HCT116 (cell line): ENCODE data around the gene TNS3. TPM values are rescaled to one million over a fixed set of nuclear protein-coding genes. Genes with fewer than 3 reads are reported as not detected.

Experiments
- ATAC-seq: fragments of 200-7000 bp; cut with Tn5 transposase; 2 replicates; pipeline ENCODE4 v1.9.1; 2020; ENCODE audit warnings: mild to moderate bottlenecking, moderate library complexity
- BruUV-seq: library from RNA; stranded (reverse); fragments of 400-500 nt; replicated peaks from 2 replicates; lab custom pipeline; 2021; lab: Mats Ljungman, UMichigan
- CTCF ChIA-PET: fragments of 300-600 bp; sonication (Branson Sonifier 250); formaldehyde crosslinking; loops from one replicate; lab custom pipeline; 2021; ENCODE audit warnings: antibody characterized with exemption; lab: Charles Lee
- POLR2A ChIA-PET: fragments of 300-600, 350-600 bp; sonication (Branson Sonifier 250); formaldehyde crosslinking; loops from one replicate; lab custom pipeline; 2021; ENCODE audit warnings: antibody characterized with exemption; lab: Charles Lee
- RAD21 ChIA-PET, 2 experiments: fragments of 300-600 bp; sonication (Branson Sonifier 250); formaldehyde crosslinking; loops; one replicate each; lab custom pipeline; 2023; ENCODE audit warnings: low total read pairs in 2 of 2; ENCODE audit not compliant: uncharacterized antibody in 2 of 2, unreplicated experiment in 2 of 2, low non-redundant PET in 1 of 2; lab: Charles Lee
- DNase-seq: peaks from one replicate; pipeline ENCODE4 v3.0.0-alpha.2; 2010; ENCODE audit warnings: low read depth, low spot score
- H2AFZ ChIP-seq: fragments of 200-600 bp; shearing (Covaris generic), sonication (generic); 2 replicates; pipeline ENCODE4 v1.6.1; 2017; ENCODE audit warnings: low read depth, mixed run types, mixed read lengths, antibody characterized with exemption, low read length; ENCODE audit not compliant: poor library complexity, severe bottlenecking
- H3K27ac ChIP-seq: 2 replicates; pipeline ENCODE4 v1.5.1; 2012; ENCODE audit warnings: low read depth, low read length
- H3K27me3 ChIP-seq: fragments of 200-600 bp; sonication (generic); 2 replicates; pipeline ENCODE4 v1.6.1; 2016; ENCODE audit warnings: mixed run types, low read length, mixed read lengths; ENCODE audit not compliant: insufficient read depth
- H3K36me3 ChIP-seq, 2 experiments: fragments of 200-500 bp in 1 of 2; fragments of 200-600 bp in 1 of 2; sonication (Bioruptor generic) in 1 of 2; sonication (generic) in 1 of 2; 2 replicates each; pipeline versions ENCODE4 v1.5.1 to v1.6.1; 2014 to 2016; ENCODE audit warnings: low read length in 2 of 2, inconsistent platforms in 1 of 2, mixed read lengths in 1 of 2, mixed run types in 1 of 2; ENCODE audit not compliant: insufficient read depth in 2 of 2, control insufficient read depth in 1 of 2
- H3K4me1 ChIP-seq, 2 experiments: fragments of 200-600 bp in 1 of 2; sonication (generic) in 1 of 2; 2 replicates each; pipeline versions ENCODE4 v1.5.1 to v1.6.1; 2012 to 2017; ENCODE audit warnings: low read length in 2 of 2, inconsistent platforms in 1 of 2, mild to moderate bottlenecking in 1 of 2, mixed read lengths in 1 of 2, mixed run types in 1 of 2, moderate library complexity in 1 of 2; ENCODE audit not compliant: insufficient read depth in 2 of 2, control insufficient read depth in 1 of 2
- H3K4me2 ChIP-seq: fragments of 200-600 bp; sonication (generic); 2 replicates; pipeline ENCODE4 v1.6.1; 2017; ENCODE audit warnings: mixed run types, low read length, mixed read lengths
- H3K4me3 ChIP-seq, 2 experiments: fragments of 200-600 bp in 1 of 2; sonication (generic) in 1 of 2; replicated peaks in 1 of 2; 2 replicates each; pipeline ENCODE4 v1.5.1; 2011 to 2016; ENCODE audit warnings: low read length in 2 of 2, control low read depth in 1 of 2, low read depth in 1 of 2, mild to moderate bottlenecking in 1 of 2, mixed read lengths in 1 of 2, mixed run types in 1 of 2
- H3K79me2 ChIP-seq: fragments of 200-600 bp; sonication (generic); 2 replicates; pipeline ENCODE4 v1.6.1; 2017; ENCODE audit warnings: mild to moderate bottlenecking, mixed run types, low read length, moderate library complexity, mixed read lengths; ENCODE audit not compliant: insufficient read depth
- H3K9ac ChIP-seq: fragments of 200-600 bp; sonication (generic); 2 replicates; pipeline ENCODE4 v1.6.1; 2016; ENCODE audit warnings: low read length, mixed read lengths
- H3K9me2 ChIP-seq: fragments of 200-600 bp; sonication (generic), shearing (Covaris generic); 2 replicates; pipeline ENCODE4 v1.6.1; 2017; ENCODE audit warnings: mixed run types, mild to moderate bottlenecking, moderate library complexity; ENCODE audit not compliant: insufficient read depth
- H3K9me3 ChIP-seq, 2 experiments: fragments of 200-500 bp in 1 of 2; fragments of 200-600 bp in 1 of 2; sonication (Bioruptor generic) in 1 of 2; sonication (generic) in 1 of 2; 2 replicates each; pipeline ENCODE4 v1.6.1; 2014 to 2017; ENCODE audit warnings: low read length in 2 of 2, mixed read lengths in 2 of 2, inconsistent platforms in 1 of 2, low read depth in 1 of 2, mild to moderate bottlenecking in 1 of 2, mixed run types in 1 of 2, moderate library complexity in 1 of 2; ENCODE audit not compliant: control insufficient read depth in 1 of 2, insufficient read depth in 1 of 2
- H4K20me1 ChIP-seq: fragments of 200-600 bp; sonication (generic), shearing (Covaris generic); 2 replicates; pipeline ENCODE4 v1.6.1; 2017; ENCODE audit warnings: mixed run types, mild to moderate bottlenecking, moderate library complexity; ENCODE audit not compliant: insufficient read depth
- CEBPB ChIP-seq: IDR thresholded peaks from 2 replicates; pipeline ENCODE4 v1.6.1; 2012; ENCODE audit warnings: low read depth
- EGR1 ChIP-seq: IDR thresholded peaks from 2 replicates; pipeline ENCODE4 v1.6.1; 2012; ENCODE audit warnings: low read depth
- EZH2phosphoT487 ChIP-seq: fragments of 200-600 bp; IDR thresholded peaks from 2 replicates; pipeline ENCODE4 v1.6.1; 2018; ENCODE audit warnings: antibody characterized with exemption, borderline replicate concordance
- JUND ChIP-seq: IDR thresholded peaks from 2 replicates; pipeline ENCODE4 v1.6.1; 2012
- POLR2A ChIP-seq: IDR thresholded peaks from 2 replicates; pipeline ENCODE4 v1.7.0; 2011; ENCODE audit warnings: borderline replicate concordance; ENCODE audit not compliant: insufficient read depth, insufficient read length; ENCODE audit errors: extremely low read depth
- POLR2AphosphoS5 ChIP-seq: IDR thresholded peaks from 2 replicates; pipeline ENCODE4 v1.6.1; 2011; ENCODE audit warnings: mild to moderate bottlenecking, low read depth, low read length, moderate library complexity
- SIN3A ChIP-seq: IDR thresholded peaks from 2 replicates; pipeline ENCODE4 v1.6.1; 2012; ENCODE audit warnings: low read depth
- SP1 ChIP-seq: IDR thresholded peaks from 2 replicates; pipeline ENCODE4 v1.6.1; 2012; ENCODE audit warnings: low read depth
- SRF ChIP-seq: IDR thresholded peaks from 2 replicates; pipeline ENCODE4 v1.6.1; 2012; ENCODE audit warnings: low read depth
- TCF7L2 ChIP-seq: IDR thresholded peaks from 2 replicates; pipeline ENCODE4 v1.7.0; 2011; ENCODE audit warnings: borderline replicate concordance, inconsistent platforms; ENCODE audit not compliant: insufficient read depth, insufficient read length; ENCODE audit errors: extremely low read depth
- YY1 ChIP-seq: IDR thresholded peaks from 2 replicates; pipeline ENCODE4 v1.6.1; 2011; ENCODE audit warnings: low read length, low read depth, moderate library complexity, mild to moderate bottlenecking; ENCODE audit not compliant: insufficient replicate concordance; ENCODE audit errors: extremely low read depth
- ZNF274 ChIP-seq: fragments of 200-500 bp; sonication (Bioruptor generic); IDR thresholded peaks from 2 replicates; pipeline ENCODE4 v1.6.1; 2014; ENCODE audit warnings: mild to moderate bottlenecking, low read depth, low read length, inconsistent platforms
- intact Hi-C: fragments of 100-400 bp; cut with micrococcal nuclease; formaldehyde crosslinking; loops from 2 replicates; pipeline ENCODE4 v1.10.0; 2022
- total RNA-seq: library from RNA; stranded (reverse); gene quantifications from one replicate; pipeline ENCODE4 v1.2.1, GENCODE V29; 2021; ENCODE audit not compliant: unreplicated experiment
- TF ChIP-seq, protein P1 (sequence below), 3 experiments: fragments of 200-600 bp in 1 of 3; sonication (generic) in 1 of 3; IDR thresholded peaks in 2 of 3; conservative IDR thresholded peaks in 1 of 3; 2 replicates each; pipeline ENCODE4 v1.5.1; 2012 to 2017; ENCODE audit warnings: low read depth in 2 of 3, low read length in 2 of 3, antibody characterized with exemption in 1 of 3, borderline replicate concordance in 1 of 3, control low read depth in 1 of 3, mild to moderate bottlenecking in 1 of 3, mixed read lengths in 1 of 3, mixed run types in 1 of 3, moderate library complexity in 1 of 3; ENCODE audit not compliant: insufficient read depth in 1 of 3
- TF ChIP-seq, protein P2 (sequence below): IDR thresholded peaks from 2 replicates; pipeline ENCODE4 v1.6.1; 2011; ENCODE audit warnings: mild to moderate bottlenecking, low read length, moderate library complexity; ENCODE audit not compliant: insufficient replicate concordance; ENCODE audit errors: extremely low read depth
- TF ChIP-seq, protein P3 (sequence below): IDR thresholded peaks from 2 replicates; pipeline ENCODE4 v1.6.1; 2012

The TNS3 gene
- total RNA-seq, 1 experiment from 2014 or later: 9.1 TPM

DNA sequence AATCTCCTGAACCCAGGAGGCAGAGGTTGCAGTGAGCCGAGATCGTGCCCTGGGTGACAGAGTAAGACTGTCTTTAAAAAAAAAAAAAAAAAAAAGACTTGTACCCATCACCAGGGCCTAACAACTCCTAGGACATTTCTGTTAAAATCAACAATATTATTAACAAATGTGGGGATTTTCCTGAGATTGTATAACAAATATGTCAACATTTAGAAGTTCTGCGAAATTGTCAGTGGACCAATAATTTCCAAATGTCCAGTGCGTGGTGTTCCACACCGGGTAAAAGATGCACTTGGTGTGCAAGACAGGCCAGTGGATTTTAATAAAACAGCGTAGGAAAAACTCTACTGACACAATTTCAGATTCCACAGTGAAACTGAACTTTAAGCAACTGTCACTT, 71.1 kb downstream of the TNS3 start:
- Histone ChIP-seq H3K27ac (no peak overlapping the region), H3K9ac (no peak overlapping the region), H3K4me3 (no peak overlapping the region), H3K9me3 (no peaks in the 10 kb centered on the region), H2AFZ (no peak overlapping the region), H3K36me3 (no peaks in the 10 kb centered on the region), H3K9me2 (no peaks in the 10 kb centered on the region), H4K20me1 (no peaks in the 10 kb centered on the region; the same call in 1 of the 2 replicates), H3K27me3 (no peaks in the 10 kb centered on the region), H3K4me1 (peaks cover 0 to 4% of the 10 kb centered on the region in 2 experiments; a peak in 1 of 4 replicates), H3K79me2 (no peaks in the 10 kb centered on the region), H3K4me2 (no peak overlapping the region)
- ChIA-PET RAD21 (no interaction called here), CTCF (no interaction called here), POLR2A (no interaction called here)
- no peak for TF ChIP-seq SRF
- TF ChIP-seq SIN3A: no peak
- TF ChIP-seq POLR2A: no peak
- DNase-seq (no peak), ATAC-seq (no peak)
- no TSS peak for BruUV-seq
- intact Hi-C loops: no loop called here

DNA sequence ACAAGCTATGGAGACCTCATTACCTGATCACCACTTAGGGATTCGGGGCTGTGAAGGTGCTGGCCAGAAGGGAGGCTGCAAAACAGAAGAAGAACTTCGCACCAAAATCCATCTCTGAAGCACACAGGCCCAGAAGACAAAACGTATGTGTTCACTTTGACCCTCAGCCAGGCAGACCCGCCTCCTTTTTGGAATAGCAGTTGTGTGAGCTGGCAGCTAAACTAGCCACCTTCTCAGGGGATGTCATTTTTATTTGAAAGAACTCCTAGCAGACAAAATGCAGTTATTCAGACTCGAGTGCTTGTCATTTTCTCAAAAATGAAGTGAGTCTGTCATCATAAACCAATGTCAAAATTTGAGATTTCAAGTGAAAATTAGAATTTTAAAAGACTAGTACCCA, 71.7 kb downstream of the TNS3 start:
- intact Hi-C loops: no loop called here
- Histone ChIP-seq H3K4me3 (no peak overlapping the region), H3K9me3 (no peaks in the 10 kb centered on the region), H3K9me2 (no peaks in the 10 kb centered on the region), H3K27ac (no peak overlapping the region), H3K79me2 (no peaks in the 10 kb centered on the region), H3K27me3 (no peaks in the 10 kb centered on the region), H3K9ac (no peak overlapping the region), H3K4me2 (no peak overlapping the region), H3K36me3 (no peaks in the 10 kb centered on the region), H2AFZ (no peak overlapping the region), H3K4me1 (peaks cover 0 to 4% of the 10 kb centered on the region in 2 experiments; a peak in 1 of 4 replicates), H4K20me1 (no peaks in the 10 kb centered on the region; the same call in 1 of the 2 replicates)
- POLR2A ChIA-PET: no interaction called here
- DNase-seq (no peak), ATAC-seq (no peak)
- CTCF ChIA-PET: no interaction called here
- RAD21 ChIA-PET: no interaction called here
- BruUV-seq: no TSS peak
- TF ChIP-seq CEBPB (no peak), SP1 (no peak), JUND (no peak), TCF7L2 (no peak), EZH2phosphoT487 (no peak), ZNF274 (no peak), YY1 (no peak), SIN3A (no peak), EGR1 (no peak), POLR2AphosphoS5 (no peak)
- TF ChIP-seq, protein P1, sequence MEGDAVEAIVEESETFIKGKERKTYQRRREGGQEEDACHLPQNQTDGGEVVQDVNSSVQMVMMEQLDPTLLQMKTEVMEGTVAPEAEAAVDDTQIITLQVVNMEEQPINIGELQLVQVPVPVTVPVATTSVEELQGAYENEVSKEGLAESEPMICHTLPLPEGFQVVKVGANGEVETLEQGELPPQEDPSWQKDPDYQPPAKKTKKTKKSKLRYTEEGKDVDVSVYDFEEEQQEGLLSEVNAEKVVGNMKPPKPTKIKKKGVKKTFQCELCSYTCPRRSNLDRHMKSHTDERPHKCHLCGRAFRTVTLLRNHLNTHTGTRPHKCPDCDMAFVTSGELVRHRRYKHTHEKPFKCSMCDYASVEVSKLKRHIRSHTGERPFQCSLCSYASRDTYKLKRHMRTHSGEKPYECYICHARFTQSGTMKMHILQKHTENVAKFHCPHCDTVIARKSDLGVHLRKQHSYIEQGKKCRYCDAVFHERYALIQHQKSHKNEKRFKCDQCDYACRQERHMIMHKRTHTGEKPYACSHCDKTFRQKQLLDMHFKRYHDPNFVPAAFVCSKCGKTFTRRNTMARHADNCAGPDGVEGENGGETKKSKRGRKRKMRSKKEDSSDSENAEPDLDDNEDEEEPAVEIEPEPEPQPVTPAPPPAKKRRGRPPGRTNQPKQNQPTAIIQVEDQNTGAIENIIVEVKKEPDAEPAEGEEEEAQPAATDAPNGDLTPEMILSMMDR (IDR thresholded peaks at IDR 0.05 in 2 of 3, conservative IDR thresholded peaks at IDR 0.05 in 1 of 3; ENCODE audit: borderline replicate concordance in 1 of 3, insufficient read depth in 1 of 3, low read depth in 2 of 3, low read length in 2 of 3): no peak
- TF ChIP-seq, protein P2, sequence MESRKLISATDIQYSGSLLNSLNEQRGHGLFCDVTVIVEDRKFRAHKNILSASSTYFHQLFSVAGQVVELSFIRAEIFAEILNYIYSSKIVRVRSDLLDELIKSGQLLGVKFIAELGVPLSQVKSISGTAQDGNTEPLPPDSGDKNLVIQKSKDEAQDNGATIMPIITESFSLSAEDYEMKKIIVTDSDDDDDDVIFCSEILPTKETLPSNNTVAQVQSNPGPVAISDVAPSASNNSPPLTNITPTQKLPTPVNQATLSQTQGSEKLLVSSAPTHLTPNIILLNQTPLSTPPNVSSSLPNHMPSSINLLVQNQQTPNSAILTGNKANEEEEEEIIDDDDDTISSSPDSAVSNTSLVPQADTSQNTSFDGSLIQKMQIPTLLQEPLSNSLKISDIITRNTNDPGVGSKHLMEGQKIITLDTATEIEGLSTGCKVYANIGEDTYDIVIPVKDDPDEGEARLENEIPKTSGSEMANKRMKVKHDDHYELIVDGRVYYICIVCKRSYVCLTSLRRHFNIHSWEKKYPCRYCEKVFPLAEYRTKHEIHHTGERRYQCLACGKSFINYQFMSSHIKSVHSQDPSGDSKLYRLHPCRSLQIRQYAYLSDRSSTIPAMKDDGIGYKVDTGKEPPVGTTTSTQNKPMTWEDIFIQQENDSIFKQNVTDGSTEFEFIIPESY: no peak
- TF ChIP-seq, protein P3, sequence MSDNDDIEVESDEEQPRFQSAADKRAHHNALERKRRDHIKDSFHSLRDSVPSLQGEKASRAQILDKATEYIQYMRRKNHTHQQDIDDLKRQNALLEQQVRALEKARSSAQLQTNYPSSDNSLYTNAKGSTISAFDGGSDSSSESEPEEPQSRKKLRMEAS: no peak
